Suppressor macrophage treated with lipopolysaccharide for 4 hours (primary cell): ENCODE results near the gene PRICKLE3.
A peak's percentile ranks its signal among the peaks of the same experiment; 100 is the strongest.
"Not testable (repeated sequence)": the region's sequence is repeated elsewhere in the genome, so short reads cannot be mapped to it uniquely, and the experiment has no call there.

ENCODE experiments used
- DNase-seq: peaks from one replicate; pipeline ENCODE4 v3.0.0-alpha.2; 2020

PRICKLE3 gene

DNA sequence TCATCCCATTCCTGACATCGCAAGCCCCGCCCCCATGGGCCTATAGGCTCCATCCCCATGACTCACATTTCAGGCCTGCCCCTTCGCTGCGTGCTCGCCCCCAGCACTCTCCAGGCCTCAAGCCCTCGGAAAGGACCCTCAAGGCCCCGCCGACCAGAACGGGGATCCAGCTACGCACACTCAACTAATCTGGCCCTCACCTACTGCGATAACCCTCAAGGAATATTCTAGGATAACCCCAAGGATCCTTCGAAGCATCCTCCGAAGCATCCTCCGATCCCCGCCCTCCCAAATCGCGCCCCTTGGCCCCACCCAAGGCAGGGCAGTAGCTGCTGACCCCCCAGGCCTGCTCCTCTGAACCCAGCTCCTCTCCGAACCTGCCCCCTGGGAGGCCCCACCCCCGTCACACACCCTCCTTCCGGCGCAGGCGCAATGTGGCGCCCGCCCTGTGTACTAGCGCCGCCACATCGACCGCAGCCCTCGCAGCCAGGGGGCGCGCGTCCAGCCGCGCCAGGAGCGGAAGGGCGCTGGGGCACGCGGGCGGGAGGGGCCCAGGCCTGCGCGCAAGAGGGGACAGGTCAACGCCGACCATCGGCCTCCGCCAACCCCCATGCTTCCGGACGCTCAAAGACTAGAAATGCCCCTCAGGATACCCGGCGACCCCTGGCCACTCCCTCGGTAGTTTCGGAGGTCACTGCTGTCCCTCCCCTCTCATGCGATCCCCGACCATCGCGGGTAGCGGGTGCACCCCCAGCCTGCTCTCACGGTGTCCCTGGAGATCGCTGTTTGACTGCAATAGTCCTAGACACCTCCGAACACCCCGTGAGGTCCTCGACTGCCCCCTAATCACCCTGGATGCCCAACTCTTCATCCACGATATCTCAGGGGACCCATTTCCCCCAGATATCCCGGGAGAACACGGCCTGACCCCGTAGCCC, 30.0 kb downstream of the PRICKLE3 start:
- peak; percentile 90 for DNase-seq

DNA sequence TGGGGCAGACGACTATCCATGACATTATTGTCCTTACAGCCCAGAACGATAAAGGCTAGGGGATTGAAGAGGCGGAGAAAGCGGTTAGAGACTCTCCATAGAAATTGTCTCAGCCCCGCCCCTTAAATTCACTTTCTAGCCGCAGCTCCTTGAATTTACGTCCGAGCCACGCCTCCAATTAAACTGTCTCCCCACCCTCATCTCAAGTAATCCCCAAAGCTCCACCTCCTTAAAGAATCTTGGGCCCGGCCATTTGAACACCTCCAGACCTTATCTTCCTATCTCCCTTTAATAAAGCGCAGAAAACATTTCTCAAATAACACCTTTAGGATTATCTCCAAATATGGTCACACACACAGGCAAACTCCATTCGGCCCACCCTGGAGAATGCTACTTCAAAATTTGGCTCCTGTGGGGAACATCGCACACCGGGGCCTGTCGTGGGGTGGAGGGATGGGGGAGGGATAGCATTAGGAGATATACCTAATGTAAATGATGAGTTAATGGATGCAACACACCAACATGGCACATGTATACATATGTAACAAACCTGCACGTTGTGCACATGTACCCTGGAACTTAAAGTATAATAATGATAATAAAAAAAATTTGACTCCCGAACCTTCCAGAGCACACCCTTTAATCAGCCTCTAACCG, 30.8 kb downstream of the PRICKLE3 start:
- DNase-seq = peak; percentile 25

DNA sequence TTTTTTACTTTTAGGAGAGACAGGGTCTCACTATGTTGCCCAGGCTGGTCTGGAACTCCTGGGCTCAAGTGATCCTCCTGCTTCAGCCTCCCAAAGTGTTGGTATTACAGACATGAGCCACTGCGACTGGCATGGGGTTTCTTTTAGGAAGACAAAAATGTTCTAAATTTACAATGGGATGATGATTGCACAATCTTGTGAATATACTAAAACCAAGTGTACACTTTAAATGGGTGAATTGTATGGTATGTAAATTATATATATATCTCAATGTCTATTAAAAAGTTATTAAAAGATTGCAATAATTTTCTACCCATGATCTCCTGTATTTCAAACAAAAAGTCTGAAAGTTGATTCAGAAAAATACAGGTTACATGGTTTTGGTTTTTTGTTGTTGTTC, 32.7 kb downstream of the PRICKLE3 start:
- DNase-seq = no peak

DNA sequence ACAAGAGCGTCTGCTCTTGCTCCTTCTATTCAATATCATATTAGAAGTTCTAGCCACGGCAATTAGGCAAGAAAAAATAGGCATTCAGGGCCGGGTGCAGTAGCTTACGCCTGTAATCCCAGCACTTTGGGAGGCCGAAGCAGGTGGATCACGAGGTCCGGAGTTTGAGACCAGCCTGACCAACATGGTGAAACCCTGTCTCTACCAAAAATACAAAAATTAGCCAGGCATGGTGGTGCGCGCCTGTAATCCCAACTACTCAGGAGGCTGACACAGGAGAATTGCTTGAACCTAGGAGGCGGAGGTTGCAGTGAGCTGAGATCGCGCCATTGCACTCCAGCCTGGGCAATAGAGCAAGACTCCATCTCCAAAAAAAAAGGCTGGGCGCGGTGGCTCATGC, 36.9 kb downstream of the PRICKLE3 start:
- not testable (repeated sequence) for DNase-seq

DNA sequence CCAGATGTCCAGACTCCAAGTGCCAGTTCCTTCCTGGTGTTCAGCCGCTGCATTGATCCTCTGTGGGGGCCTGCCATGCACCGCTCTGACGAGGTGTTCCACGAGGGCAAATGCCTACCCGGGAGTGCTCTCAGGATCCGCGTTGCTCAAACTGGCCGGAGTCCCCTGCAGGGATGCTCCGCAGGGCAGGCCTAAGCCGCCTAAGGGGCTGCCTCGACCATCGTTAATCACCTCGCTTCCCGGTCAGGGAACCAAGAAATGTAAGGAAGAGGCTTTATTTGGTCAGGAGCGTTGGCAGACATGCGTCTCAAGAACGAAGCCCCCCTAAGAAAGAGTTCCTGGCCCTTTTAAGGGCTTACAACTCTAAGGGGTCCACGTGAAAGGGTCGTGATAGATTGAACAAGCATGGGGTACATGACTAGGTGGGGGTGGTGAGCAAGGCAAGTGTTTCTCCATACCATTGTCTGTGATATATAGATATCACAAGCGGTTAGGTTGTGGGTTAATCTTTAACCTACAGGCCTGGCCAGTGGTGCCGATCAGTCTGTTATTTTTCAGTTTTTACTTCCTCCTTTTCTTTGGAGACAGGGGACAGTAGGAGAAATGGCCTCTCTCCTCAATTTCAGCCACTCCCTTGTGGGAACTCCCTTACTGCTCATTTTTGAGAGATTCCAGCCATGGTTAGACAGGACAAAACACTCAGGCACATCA, 37.6 kb downstream of the PRICKLE3 start:
- DNase-seq = not testable (repeated sequence)

DNA sequence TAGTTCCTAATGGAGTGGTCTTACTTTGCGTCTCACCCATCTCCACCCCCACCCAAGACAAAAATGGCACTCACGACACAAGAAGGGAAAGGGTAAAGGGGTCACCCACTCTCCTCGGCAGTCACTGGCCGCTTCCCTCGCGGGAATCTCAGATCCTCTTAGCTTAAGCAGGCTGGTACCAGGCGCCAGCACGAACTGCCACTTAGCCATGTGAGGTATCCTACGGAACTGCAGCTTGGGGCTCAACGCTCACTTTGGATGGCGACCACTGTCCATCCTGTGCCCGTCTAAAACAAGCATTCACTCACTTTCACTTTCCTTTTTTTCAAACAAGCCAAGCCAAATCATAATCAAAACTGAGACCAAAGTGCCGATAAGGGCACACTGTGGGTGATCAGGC, 38.2 kb downstream of the PRICKLE3 start:
- DNase-seq = peak; percentile 12

DNA sequence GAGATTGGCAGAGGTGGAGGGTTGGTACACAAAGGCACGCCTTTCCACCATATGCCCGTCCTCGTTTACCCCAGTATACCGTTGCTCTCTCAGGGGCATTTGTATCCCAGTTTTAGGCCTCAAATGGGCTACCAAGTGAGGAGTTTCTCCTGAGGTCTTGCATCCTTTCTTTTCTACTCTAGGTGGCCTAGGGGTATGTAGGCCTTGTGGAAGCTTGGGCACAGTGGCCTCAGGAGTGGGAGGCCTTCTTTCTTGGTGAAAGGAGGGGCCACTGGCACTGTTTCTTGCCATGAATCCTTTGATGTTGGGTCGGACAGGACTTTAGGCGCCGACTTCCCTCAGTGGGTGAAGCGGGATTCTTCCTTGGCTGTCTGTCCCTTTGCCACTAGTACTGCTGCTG, 38.9 kb downstream of the PRICKLE3 start:
- no peak for DNase-seq

DNA sequence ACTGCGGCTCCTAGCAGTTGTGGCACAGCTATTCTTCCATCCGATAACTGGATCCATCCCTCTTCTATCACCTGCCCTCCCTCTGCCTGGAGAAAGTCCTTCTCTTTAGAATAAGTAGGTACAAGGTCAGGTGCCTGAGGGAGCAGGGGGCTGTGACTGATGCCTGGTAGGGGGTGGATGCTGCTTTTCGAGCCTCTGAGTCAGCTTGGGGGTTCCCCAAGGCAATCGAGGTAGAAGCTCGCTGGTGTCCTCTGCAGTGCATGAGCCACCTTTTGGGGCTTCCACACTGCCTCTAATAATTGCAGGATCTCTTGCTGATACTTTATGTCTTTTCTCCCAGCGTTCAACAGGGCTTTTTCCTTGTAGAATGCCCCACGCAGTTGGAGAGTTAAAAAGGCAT, 43.0 kb downstream of the PRICKLE3 start:
- not testable (repeated sequence) for DNase-seq

DNA sequence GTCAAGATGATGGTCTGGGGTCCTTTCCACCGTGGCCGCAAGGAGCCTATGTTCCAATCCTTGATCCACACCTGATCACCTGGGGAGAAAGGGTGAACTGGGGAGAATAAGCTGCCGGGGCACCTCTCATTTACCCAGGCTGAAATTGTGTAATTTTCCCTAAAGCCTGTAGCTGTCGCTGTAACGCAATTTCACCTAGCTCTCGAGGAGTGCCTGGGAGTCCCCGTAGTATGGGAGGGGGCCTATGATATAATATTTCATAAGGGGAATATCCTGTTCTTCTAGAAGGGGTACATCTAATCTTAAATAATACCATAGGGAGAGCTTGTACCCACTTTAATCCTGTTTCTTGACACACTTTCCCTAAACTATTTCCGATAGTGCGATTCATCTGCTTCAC, 43.9 kb downstream of the PRICKLE3 start:
- not testable (repeated sequence) for DNase-seq

DNA sequence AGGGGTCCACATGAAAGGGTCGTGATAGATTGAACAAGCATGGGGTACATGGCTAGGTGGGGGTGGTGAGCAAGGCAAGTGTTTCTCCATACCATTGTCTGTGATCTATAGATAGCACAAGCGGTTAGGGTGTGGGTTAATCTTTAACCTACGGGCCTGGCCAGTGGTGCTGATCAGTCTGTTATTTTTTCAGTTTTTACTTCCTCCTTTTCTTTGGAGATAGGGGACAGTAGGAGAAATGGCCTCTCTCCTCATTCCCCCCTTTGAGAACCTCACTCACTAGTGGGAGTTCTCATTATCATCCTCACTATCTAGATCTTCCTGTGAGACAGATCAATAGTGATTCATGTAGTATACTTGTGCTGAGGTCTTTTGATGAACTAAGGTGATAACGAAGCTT, 46.5 kb downstream of the PRICKLE3 start:
- no peak for DNase-seq

DNA sequence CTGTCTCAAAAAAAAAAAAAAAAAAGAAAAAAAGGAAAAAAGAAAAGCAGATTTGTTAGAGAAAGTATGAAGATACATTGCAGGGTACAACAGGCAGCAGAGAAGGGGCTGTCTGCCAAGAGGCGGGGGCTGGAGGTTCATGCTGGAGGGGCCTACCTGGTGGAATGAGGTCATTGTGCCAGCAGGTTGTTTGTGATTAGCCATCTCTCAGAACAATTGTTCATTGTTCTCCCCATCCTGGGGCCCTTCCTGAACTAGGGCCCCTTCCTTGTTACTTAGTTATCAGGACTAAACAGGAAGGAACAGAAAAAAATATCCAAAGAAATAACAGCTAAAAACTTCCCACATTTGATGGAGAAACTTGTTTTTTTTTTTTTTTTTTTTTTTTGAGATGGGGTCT, 48.7 kb downstream of the PRICKLE3 start:
- DNase-seq = no peak

DNA sequence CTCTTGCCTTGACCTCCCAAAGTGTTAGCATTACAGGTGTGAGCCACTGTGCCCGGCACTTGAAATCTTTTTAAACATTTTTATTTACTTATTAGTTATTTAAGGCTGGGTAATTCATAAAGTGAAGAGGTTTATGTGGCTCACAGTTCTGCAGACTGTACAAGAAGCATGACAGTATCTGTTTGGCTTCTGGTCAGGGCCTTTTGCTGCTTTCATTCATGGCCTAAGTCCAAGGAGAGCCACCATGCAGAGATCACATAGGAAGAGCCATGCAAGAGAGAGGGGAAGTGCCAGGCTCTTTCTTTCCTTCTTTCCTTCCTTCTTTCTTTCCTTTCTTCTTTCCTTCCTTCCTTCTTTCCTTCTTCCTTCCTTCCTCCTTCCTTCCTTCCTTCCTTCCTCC, 52.4 kb downstream of the PRICKLE3 start:
- DNase-seq = no peak

DNA sequence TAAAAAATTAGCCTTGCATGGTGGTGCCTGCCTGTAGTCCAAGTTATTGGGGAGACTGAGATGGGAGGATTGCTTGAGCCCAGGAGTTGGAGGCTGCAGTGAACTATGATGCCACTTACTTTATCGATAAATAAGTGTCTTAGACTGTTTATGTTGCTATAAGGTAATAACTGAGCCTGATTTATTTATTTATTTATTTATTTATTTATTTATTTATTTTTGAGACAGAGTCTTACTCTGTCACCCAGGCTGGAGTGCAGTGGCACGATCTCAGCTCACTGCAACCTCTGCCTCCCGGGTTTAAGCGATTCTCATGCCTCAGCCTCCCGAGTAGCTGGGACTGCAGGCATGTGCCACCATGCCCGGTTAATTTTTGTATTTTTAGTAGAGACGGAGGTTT, 53.9 kb downstream of the PRICKLE3 start:
- not testable (repeated sequence) for DNase-seq

DNA sequence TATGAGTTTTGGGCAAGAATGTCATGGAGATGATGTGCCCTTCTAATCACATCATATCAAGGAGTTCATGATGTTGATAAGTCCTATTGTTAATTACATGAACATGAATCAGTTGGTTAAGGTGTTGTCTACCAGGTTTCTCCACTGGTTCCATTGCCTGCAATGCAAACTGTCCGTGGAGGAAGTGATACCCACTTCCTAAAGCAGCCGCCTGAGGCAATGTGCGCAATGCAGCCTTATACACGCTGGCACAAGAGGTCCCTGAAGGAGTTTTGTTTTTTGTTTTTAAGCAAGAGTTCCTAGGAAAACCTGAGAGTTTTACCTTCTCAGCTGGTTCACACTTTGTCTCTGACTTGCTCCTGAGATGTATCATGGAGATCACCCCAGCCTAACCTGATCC, 56.7 kb downstream of the PRICKLE3 start:
- DNase-seq = peak; percentile 41

DNA sequence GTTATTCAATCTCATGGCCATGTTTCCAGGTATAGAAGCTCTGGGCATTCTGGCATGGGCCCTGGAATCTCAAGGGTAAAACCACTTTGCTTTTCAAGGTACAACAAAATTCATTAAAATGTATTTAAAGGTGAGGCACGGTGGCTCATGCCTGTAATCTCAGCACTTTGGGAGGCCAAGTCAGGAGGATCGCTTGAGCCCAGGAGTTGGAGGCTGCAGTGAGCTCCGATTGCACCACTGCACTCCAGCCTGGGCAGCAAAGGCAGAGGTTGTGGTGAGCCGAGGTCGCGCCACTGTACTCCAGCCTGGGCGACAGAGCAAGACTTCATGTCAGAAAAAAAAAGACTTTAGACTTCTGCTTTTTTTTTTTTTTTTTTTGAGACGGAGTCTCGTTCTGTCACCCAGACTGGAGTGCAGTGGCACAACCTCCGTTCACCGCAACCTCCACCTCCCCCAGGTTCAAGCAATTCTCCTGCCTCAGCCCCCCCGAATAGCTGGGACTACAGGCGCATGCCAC, 58.4 kb downstream of the PRICKLE3 start:
- DNase-seq = not testable (repeated sequence)
